HCT116 (cell line): ENCODE data around the gene LRRC47. TPM values are rescaled to one million over a fixed set of nuclear protein-coding genes. Genes with fewer than 3 reads are reported as not detected.

Experiments used
- ATAC-seq: fragments of 200-7000 bp; cut with Tn5 transposase; 2 replicates; pipeline ENCODE4 v1.9.1; 2020; ENCODE audit warnings: mild to moderate bottlenecking, moderate library complexity
- BruUV-seq: library from RNA; stranded (reverse); fragments of 400-500 nt; replicated peaks from 2 replicates; lab custom pipeline; 2021; lab: Mats Ljungman, UMichigan
- CTCF ChIA-PET: fragments of 300-600 bp; sonication (Branson Sonifier 250); formaldehyde crosslinking; loops from one replicate; lab custom pipeline; 2021; ENCODE audit warnings: antibody characterized with exemption; lab: Charles Lee
- POLR2A ChIA-PET: fragments of 300-600, 350-600 bp; sonication (Branson Sonifier 250); formaldehyde crosslinking; loops from one replicate; lab custom pipeline; 2021; ENCODE audit warnings: antibody characterized with exemption; lab: Charles Lee
- RAD21 ChIA-PET, 2 experiments: fragments of 300-600 bp; sonication (Branson Sonifier 250); formaldehyde crosslinking; loops; one replicate each; lab custom pipeline; 2023; ENCODE audit warnings: low total read pairs in 2 of 2; ENCODE audit not compliant: uncharacterized antibody in 2 of 2, unreplicated experiment in 2 of 2, low non-redundant PET in 1 of 2; lab: Charles Lee
- DNase-seq: peaks from one replicate; pipeline ENCODE4 v3.0.0-alpha.2; 2010; ENCODE audit warnings: low read depth, low spot score
- H2AFZ ChIP-seq: fragments of 200-600 bp; shearing (Covaris generic), sonication (generic); 2 replicates; pipeline ENCODE4 v1.6.1; 2017; ENCODE audit warnings: low read depth, mixed run types, mixed read lengths, antibody characterized with exemption, low read length; ENCODE audit not compliant: poor library complexity, severe bottlenecking
- H3K27ac ChIP-seq: 2 replicates; pipeline ENCODE4 v1.5.1; 2012; ENCODE audit warnings: low read depth, low read length
- H3K27me3 ChIP-seq: fragments of 200-600 bp; sonication (generic); 2 replicates; pipeline ENCODE4 v1.6.1; 2016; ENCODE audit warnings: mixed run types, low read length, mixed read lengths; ENCODE audit not compliant: insufficient read depth
- H3K36me3 ChIP-seq, 2 experiments: fragments of 200-500 bp in 1 of 2; fragments of 200-600 bp in 1 of 2; sonication (Bioruptor generic) in 1 of 2; sonication (generic) in 1 of 2; 2 replicates each; pipeline versions ENCODE4 v1.5.1 to v1.6.1; 2014 to 2016; ENCODE audit warnings: low read length in 2 of 2, inconsistent platforms in 1 of 2, mixed read lengths in 1 of 2, mixed run types in 1 of 2; ENCODE audit not compliant: insufficient read depth in 2 of 2, control insufficient read depth in 1 of 2
- H3K4me1 ChIP-seq, 2 experiments: fragments of 200-600 bp in 1 of 2; sonication (generic) in 1 of 2; 2 replicates each; pipeline versions ENCODE4 v1.5.1 to v1.6.1; 2012 to 2017; ENCODE audit warnings: low read length in 2 of 2, inconsistent platforms in 1 of 2, mild to moderate bottlenecking in 1 of 2, mixed read lengths in 1 of 2, mixed run types in 1 of 2, moderate library complexity in 1 of 2; ENCODE audit not compliant: insufficient read depth in 2 of 2, control insufficient read depth in 1 of 2
- H3K4me2 ChIP-seq: fragments of 200-600 bp; sonication (generic); 2 replicates; pipeline ENCODE4 v1.6.1; 2017; ENCODE audit warnings: mixed run types, low read length, mixed read lengths
- H3K4me3 ChIP-seq, 2 experiments: fragments of 200-600 bp in 1 of 2; sonication (generic) in 1 of 2; replicated peaks in 1 of 2; 2 replicates each; pipeline ENCODE4 v1.5.1; 2011 to 2016; ENCODE audit warnings: low read length in 2 of 2, control low read depth in 1 of 2, low read depth in 1 of 2, mild to moderate bottlenecking in 1 of 2, mixed read lengths in 1 of 2, mixed run types in 1 of 2
- H3K79me2 ChIP-seq: fragments of 200-600 bp; sonication (generic); 2 replicates; pipeline ENCODE4 v1.6.1; 2017; ENCODE audit warnings: mild to moderate bottlenecking, mixed run types, low read length, moderate library complexity, mixed read lengths; ENCODE audit not compliant: insufficient read depth
- H3K9ac ChIP-seq: fragments of 200-600 bp; sonication (generic); 2 replicates; pipeline ENCODE4 v1.6.1; 2016; ENCODE audit warnings: low read length, mixed read lengths
- H3K9me2 ChIP-seq: fragments of 200-600 bp; sonication (generic), shearing (Covaris generic); 2 replicates; pipeline ENCODE4 v1.6.1; 2017; ENCODE audit warnings: mixed run types, mild to moderate bottlenecking, moderate library complexity; ENCODE audit not compliant: insufficient read depth
- H3K9me3 ChIP-seq, 2 experiments: fragments of 200-500 bp in 1 of 2; fragments of 200-600 bp in 1 of 2; sonication (Bioruptor generic) in 1 of 2; sonication (generic) in 1 of 2; 2 replicates each; pipeline ENCODE4 v1.6.1; 2014 to 2017; ENCODE audit warnings: low read length in 2 of 2, mixed read lengths in 2 of 2, inconsistent platforms in 1 of 2, low read depth in 1 of 2, mild to moderate bottlenecking in 1 of 2, mixed run types in 1 of 2, moderate library complexity in 1 of 2; ENCODE audit not compliant: control insufficient read depth in 1 of 2, insufficient read depth in 1 of 2
- H4K20me1 ChIP-seq: fragments of 200-600 bp; sonication (generic), shearing (Covaris generic); 2 replicates; pipeline ENCODE4 v1.6.1; 2017; ENCODE audit warnings: mixed run types, mild to moderate bottlenecking, moderate library complexity; ENCODE audit not compliant: insufficient read depth
- CBX3 ChIP-seq: IDR thresholded peaks from 2 replicates; pipeline ENCODE4 v1.6.1; 2012; ENCODE audit warnings: low read depth
- CEBPB ChIP-seq: IDR thresholded peaks from 2 replicates; pipeline ENCODE4 v1.6.1; 2012; ENCODE audit warnings: low read depth
- CTCF ChIP-seq, 3 experiments: fragments of 200-600 bp in 1 of 3; sonication (generic) in 1 of 3; IDR thresholded peaks in 2 of 3; conservative IDR thresholded peaks in 1 of 3; 2 replicates each; pipeline ENCODE4 v1.5.1; 2012 to 2017; ENCODE audit warnings: low read depth in 2 of 3, low read length in 2 of 3, antibody characterized with exemption in 1 of 3, borderline replicate concordance in 1 of 3, control low read depth in 1 of 3, mild to moderate bottlenecking in 1 of 3, mixed read lengths in 1 of 3, mixed run types in 1 of 3, moderate library complexity in 1 of 3; ENCODE audit not compliant: insufficient read depth in 1 of 3
- EGR1 ChIP-seq: IDR thresholded peaks from 2 replicates; pipeline ENCODE4 v1.6.1; 2012; ENCODE audit warnings: low read depth
- ELF1 ChIP-seq: IDR thresholded peaks from 2 replicates; pipeline ENCODE4 v1.6.1; 2012; ENCODE audit warnings: low read depth, borderline replicate concordance
- EZH2phosphoT487 ChIP-seq: fragments of 200-600 bp; IDR thresholded peaks from 2 replicates; pipeline ENCODE4 v1.6.1; 2018; ENCODE audit warnings: antibody characterized with exemption, borderline replicate concordance
- JUND ChIP-seq: IDR thresholded peaks from 2 replicates; pipeline ENCODE4 v1.6.1; 2012
- MAX ChIP-seq: IDR thresholded peaks from 2 replicates; pipeline ENCODE4 v1.6.1; 2012
- POLR2A ChIP-seq: IDR thresholded peaks from 2 replicates; pipeline ENCODE4 v1.7.0; 2011; ENCODE audit warnings: borderline replicate concordance; ENCODE audit not compliant: insufficient read depth, insufficient read length; ENCODE audit errors: extremely low read depth
- POLR2AphosphoS5 ChIP-seq: IDR thresholded peaks from 2 replicates; pipeline ENCODE4 v1.6.1; 2011; ENCODE audit warnings: mild to moderate bottlenecking, low read depth, low read length, moderate library complexity
- SIN3A ChIP-seq: IDR thresholded peaks from 2 replicates; pipeline ENCODE4 v1.6.1; 2012; ENCODE audit warnings: low read depth
- SP1 ChIP-seq: IDR thresholded peaks from 2 replicates; pipeline ENCODE4 v1.6.1; 2012; ENCODE audit warnings: low read depth
- SRF ChIP-seq: IDR thresholded peaks from 2 replicates; pipeline ENCODE4 v1.6.1; 2012; ENCODE audit warnings: low read depth
- TCF7L2 ChIP-seq: IDR thresholded peaks from 2 replicates; pipeline ENCODE4 v1.7.0; 2011; ENCODE audit warnings: borderline replicate concordance, inconsistent platforms; ENCODE audit not compliant: insufficient read depth, insufficient read length; ENCODE audit errors: extremely low read depth
- YY1 ChIP-seq: IDR thresholded peaks from 2 replicates; pipeline ENCODE4 v1.6.1; 2011; ENCODE audit warnings: low read length, low read depth, moderate library complexity, mild to moderate bottlenecking; ENCODE audit not compliant: insufficient replicate concordance; ENCODE audit errors: extremely low read depth
- ZBTB33 ChIP-seq: IDR thresholded peaks from 2 replicates; pipeline ENCODE4 v1.6.1; 2011; ENCODE audit warnings: mild to moderate bottlenecking, low read length, moderate library complexity; ENCODE audit not compliant: insufficient replicate concordance; ENCODE audit errors: extremely low read depth
- ZFX ChIP-seq: fragments of 450-650 bp; IDR thresholded peaks from 2 replicates; pipeline ENCODE4 v1.6.1; 2017
- ZNF274 ChIP-seq: fragments of 200-500 bp; sonication (Bioruptor generic); IDR thresholded peaks from 2 replicates; pipeline ENCODE4 v1.6.1; 2014; ENCODE audit warnings: mild to moderate bottlenecking, low read depth, low read length, inconsistent platforms
- intact Hi-C: fragments of 100-400 bp; cut with micrococcal nuclease; formaldehyde crosslinking; loops from 2 replicates; pipeline ENCODE4 v1.10.0; 2022
- total RNA-seq: library from RNA; stranded (reverse); gene quantifications from one replicate; pipeline ENCODE4 v1.2.1, GENCODE V29; 2021; ENCODE audit not compliant: unreplicated experiment

LRRC47 gene
- total RNA-seq, 1 experiment from 2014 or later: 48.0 TPM

GRCh38 chr1:3807769-3808168, 11.5 kb upstream of the LRRC47 start:
- intact Hi-C loops: no loop called here
- Histone ChIP-seq H4K20me1 (no peaks in the 10 kb centered on the region), H3K27me3 (no peaks in the 10 kb centered on the region), H3K9ac (no peak overlapping the region), H2AFZ (no peak overlapping the region), H3K4me3 (no peak overlapping the region), H3K4me2 (no peak overlapping the region), H3K9me2 (no peaks in the 10 kb centered on the region), H3K27ac (no peak overlapping the region), H3K79me2 (no peaks in the 10 kb centered on the region), H3K36me3 (no peaks in the 10 kb centered on the region), H3K9me3 (peaks cover 0 to 10% of the 10 kb centered on the region in 2 experiments; a peak in 2 of 4 replicates), H3K4me1 (peaks cover 7 to 10% of the 10 kb centered on the region in 2 experiments; a peak in 3 of 4 replicates)
- CTCF ChIA-PET: no interaction called here
- no peak for DNase-seq
- RAD21 ChIA-PET: no interaction called here
- no TSS peak for BruUV-seq
- TF ChIP-seq TCF7L2: no peak
- no peak for TF ChIP-seq SP1
- no peak for TF ChIP-seq SRF
- TF ChIP-seq EGR1: no peak
- TF ChIP-seq POLR2A: no peak
- TF ChIP-seq CEBPB: no peak
- no peak for TF ChIP-seq ELF1
- no peak for TF ChIP-seq JUND
- no peak for TF ChIP-seq CTCF (IDR thresholded peaks at IDR 0.05 in 2 of 3, conservative IDR thresholded peaks at IDR 0.05 in 1 of 3; ENCODE audit: borderline replicate concordance in 1 of 3, insufficient read depth in 1 of 3, low read depth in 2 of 3, low read length in 2 of 3)
- no peak for TF ChIP-seq POLR2AphosphoS5
- no peak for TF ChIP-seq SIN3A
- TF ChIP-seq MAX: no peak
- no peak for TF ChIP-seq ZFX
- no peak for TF ChIP-seq CBX3
- TF ChIP-seq YY1: no peak
- no peak for TF ChIP-seq EZH2phosphoT487
- TF ChIP-seq ZNF274: no peak
- no peak for TF ChIP-seq ZBTB33
- ATAC-seq: no peak
- POLR2A ChIA-PET: no interaction called here
